HG03575 (cell line): ENCODE data around the gene PHOX2A.
"Not testable (repeated sequence)": the region's sequence is repeated elsewhere in the genome, so short reads cannot be mapped to it uniquely, and the experiment has no call there.

Experiments used
- ATAC-seq: cut with Tn5 transposase; IDR thresholded peaks from one replicate; pipeline ENCODE4 v1.9.1; 2021; ENCODE audit not compliant: unreplicated experiment, insufficient number of reproducible peaks, low FRiP score; ENCODE audit errors: extremely low read depth

The PHOX2A gene

DNA sequence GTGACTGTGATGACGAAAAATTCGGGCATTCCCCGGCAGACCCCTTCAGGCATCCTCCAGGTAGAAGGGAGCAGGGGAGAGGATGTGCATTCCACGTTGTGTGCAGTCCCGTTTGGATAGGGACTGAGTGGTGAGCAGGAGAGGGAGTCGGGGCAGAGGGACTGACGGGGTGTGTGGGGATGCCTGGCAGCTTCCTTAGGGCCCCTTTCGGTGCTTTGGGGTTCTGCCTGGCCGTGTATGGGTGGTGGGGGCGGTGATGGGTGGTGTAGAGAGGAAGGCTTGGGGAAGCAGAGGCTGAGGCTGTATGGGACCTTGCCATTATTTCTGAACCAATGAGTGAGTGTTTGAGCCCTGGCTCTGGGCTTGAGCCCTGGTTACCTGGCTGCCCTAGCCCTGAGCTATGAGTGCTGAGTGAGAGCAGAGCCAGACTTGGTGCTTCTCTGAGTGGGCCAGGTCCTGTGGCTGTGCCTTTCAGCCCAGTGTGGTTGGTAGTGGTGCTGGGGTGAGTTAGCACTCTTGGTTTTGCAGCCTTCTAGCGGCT lies 18.5 kb downstream of the PHOX2A start:
- ATAC-seq, result no peak

DNA sequence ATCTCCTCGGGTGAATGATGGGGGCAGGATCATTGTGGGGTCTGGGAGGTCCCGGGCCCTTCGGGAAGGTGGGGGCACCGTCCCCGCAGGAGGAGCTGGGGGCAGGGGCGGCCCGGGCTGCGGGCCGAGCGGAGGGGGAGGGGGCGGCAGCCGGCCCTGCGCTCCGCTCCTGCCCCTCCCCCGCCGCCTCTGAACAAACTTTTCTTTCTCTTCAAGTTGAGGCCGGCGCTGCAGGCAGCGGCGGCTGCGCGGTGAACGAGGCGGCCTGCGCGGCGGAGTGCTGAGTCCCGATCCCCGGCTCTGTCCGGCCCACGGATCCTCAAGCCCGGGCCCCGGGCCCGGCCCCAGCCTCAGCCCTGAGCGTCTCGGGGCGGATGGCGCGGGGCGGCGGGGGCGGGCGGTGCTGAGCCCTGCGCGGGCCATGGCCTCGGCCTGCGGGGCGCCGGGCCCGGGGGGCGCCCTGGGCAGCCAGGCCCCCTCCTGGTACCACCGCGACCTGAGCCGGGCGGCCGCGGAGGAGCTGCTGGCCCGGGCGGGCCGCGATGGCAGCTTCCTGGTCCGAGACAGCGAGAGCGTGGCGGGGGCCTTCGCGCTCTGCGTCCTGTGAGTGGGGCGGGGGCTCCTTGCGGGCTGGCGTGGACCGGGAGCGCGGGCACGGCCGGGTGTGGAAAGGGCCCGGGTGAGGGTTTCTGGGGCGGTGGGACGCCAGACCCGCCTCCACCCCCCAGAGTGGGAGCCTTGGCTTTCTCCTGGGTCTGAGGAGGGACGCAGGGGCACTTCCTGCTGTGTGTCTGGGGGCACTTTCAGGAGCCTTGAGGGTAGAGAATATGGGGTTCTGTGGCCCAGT lies 19.2 kb downstream of the PHOX2A start, which contains the start of gene INPPL1:
TSS of gene INPPL1 (plus strand) at position 204 of the 847 bp plus-strand sequence. CDS start at position 422, 218 bp downstream.
- ATAC-seq, result no peak

DNA sequence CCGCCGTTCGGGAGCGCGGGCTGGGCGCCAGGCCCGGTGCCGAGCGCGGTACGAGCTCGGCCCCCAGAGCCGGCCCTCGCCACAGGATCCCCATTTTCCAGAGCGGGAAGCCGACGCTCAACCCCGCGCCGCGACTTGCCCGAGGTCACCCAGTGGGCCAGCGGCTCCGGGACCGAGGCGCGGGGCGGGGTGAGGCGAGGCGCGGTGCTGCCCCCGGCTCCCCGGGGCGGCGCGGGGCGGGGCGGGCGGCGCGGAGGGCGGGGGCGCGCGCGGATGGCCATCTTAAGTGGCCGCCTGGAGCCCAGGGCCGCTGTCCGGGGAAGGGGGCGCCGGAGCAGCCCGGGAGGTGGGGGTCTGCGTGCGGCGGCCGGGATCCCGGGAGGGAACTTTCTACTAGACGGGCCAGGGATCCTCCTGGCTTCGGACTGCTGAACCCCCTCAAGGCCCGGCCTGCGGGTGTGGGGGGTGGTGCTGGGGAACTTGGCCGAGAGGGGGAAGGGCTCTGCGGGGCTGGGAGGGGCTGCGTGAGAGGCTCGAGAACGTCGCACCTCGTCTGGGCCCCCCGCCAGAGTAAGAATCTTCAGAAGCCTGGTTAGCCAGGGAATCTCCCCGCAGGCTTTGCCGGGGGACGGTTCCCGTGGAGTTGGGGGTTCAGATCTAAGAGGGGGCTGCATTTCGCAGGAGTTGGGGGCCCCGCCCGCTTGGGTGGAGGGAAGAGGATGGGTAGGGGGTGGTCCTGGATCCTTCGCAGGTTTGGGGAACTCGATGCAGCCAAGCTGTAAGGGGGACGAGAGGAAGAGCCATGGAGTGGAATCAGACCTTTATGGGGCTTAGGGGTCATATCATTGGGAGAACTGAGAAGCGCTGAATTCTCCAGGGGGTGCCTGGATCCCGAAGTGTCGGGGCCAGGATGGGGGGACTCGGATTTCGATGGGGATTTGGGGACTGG lies 20.1 kb downstream of the PHOX2A start:
- ATAC-seq, result peak; percentile 9

DNA sequence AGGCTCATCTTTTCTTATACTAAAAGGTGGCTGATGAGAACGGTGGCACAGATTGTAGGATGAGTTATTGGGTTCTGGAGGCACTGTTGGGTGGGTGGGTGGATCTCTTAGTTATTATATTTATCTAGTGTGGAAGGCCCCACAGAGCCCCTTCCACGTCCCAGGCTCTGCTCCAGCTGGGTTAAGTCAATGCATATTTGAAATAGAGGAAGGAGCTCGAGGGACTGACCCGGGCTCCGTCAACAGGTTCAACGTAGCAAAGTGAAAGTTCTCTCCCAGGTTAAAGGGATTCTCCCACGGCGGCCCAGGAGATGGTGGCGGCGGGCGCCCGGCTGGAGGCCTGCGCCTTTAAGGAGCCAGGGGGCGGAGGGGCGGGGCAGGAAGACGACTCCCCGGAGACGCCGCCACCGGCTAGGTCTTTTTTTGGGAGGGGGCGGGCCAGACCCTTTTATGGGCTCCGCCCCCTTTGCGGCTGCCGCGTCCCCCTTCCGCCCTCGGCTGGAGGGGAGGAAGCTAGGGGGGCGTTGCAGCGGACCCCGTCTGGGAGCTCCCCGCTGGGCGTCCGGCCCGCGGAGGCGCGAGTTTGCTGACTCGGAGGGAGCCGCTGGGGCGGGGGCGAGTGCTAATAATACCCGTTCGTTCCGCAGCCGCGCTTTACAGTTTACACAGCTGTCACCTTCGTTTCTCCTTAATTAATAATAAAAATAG lies 20.9 kb downstream of the PHOX2A start:
- ATAC-seq, result peak; percentile 38

DNA sequence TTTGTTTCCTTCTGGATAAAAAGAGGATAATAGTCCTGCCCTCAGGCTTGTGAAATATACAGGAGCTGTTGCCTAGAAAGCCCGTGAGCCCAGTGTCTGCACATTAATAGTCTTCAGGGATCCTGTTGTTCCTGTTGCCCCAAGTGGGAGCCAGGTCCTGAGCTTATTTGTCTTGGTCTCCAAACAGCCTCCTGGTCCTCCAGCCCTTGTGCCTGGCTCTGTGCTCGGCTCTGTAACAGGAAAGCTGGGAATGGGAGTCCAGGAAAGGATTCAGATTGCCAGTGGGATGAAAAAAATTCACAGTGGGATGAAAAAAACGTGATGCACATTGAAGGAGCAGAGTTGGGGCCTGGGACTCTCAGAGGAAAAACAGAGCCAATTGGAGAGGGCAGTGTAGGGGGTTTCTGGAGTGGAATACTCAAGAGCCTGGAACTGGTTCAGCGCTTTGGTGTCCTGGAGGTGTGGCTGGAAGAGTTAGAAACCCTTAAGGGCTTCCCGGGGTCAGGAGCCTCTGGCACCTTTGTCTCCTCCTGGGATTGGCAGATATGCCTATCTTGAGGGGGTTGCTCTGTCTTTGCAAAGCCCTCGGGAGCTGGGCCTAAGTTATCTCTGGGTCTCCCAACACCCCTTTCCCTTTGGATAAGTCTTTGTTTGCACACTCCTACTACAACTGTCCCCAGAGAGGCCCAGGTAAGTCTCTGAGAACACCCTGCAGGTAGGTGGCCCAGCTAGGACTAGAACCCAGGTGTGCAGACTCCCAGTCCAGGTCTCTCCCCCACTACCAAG lies 21.7 kb downstream of the PHOX2A start:
- no peak for ATAC-seq

DNA sequence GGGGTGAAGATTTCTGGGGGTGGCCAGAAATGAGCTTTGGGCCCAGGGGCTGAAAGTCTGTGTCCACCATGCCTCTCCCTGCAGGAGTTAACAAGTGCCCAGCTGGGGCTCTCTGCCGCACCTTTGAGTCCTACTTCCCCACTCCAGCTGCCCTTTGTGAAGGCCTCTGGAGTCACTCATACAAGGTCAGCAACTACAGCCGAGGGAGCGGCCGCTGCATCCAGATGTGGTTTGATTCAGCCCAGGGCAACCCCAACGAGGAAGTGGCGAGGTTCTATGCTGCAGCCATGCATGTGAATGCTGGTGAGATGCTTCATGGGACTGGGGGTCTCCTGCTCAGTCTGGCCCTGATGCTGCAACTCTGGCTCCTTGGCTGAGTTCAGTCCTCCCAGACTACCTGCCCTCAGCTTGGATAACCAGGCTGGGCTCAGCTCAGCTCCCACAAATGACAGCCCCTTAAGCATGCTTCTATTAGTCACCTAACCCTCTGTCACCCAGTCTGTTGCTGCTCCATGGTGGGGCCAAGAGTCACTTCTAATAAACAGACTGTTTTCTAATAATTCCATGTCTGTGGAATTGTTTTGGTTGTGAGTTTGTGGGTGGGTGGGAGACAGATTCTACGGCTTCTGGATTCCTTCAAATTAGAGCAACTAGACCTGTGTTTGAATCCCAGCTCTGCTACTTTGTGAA lies 22.4 kb downstream of the PHOX2A start:
- ATAC-seq, result no peak

DNA sequence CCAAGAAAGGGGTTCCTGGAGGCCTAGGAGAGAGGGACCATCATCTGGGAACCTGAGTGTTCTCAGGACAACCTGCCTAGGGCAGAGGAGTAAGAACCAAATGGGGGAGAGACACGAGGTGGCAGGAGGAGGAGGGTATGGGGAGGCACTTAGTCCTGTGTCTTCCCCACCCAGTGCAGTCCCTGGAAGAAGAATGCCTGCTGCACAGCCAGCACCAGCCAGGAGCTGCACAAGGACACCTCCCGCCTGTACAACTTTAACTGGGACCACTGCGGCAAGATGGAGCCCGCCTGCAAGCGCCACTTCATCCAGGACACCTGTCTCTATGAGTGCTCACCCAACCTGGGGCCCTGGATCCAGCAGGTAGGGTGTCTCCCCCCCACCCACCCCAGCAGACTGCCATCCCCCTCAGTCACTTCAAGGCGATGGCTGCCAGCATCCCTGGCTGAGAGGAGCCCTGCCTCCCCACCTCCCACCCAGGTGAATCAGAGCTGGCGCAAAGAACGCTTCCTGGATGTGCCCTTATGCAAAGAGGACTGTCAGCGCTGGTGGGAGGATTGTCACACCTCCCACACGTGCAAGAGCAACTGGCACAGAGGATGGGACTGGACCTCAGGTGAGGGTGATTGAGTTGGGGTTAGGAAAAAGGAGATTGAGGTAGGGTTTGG lies 23.1 kb downstream of the PHOX2A start:
- no peak for ATAC-seq

DNA sequence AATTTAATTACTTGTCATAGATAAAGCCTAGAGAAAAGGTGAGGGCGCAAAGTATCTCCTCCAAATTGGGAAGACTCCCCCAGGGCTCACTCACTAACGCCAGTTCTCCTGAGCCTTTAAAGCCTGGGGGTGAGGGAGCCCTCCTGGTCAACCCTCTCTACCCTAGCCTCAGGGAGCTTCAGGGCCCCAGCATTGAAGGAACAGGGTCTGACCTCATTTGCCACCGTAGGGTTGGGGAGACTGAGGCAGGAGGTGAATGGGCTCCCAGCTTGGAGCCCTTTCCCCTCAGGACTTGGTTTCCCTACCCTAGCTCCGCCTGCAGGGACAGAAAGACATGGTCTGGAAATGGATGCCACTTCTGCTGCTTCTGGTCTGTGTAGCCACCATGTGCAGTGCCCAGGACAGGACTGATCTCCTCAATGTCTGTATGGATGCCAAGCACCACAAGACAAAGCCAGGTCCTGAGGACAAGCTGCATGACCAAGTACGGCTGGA lies 25.7 kb downstream of the PHOX2A start:
- ATAC-seq, result no peak

DNA sequence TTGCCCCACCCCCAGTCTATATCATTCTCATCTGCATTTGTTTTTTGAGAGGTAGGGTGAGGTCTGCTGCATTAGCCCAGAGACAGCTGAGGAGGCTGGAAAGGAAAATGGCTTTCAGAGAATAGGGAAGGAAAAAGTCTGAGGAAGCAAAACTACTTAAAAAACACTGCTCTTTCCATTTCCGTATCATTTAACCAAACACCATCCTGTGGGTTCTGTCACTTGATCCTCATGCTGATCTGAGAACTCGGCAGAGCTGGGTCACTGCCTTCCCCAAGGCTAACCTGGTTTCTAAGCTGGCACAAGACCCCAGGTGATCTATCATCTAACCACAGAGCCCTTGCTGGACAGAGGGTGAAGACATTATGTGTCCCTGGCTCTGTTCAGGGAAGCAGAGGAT lies 26.1 kb downstream of the PHOX2A start:
- ATAC-seq, result no peak

DNA sequence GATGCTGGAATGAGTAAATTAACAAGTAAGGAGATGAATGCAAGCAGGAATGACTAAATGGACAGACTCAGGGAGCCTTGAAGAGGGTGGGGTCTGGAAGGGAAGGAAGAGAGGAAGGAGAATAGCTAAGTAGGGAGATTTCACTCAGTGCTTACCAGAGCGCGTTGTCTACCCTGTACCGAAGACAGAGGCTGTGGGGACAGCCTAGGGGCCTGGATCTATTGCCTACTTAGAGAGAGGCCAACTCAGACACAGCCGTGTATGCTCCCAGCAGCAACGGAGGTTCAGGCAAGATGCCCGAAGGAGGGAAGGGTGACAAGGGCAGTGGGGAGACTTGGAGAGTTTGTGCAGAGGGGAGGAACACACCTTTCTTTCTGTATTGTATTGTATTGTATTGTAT lies 27.3 kb downstream of the PHOX2A start, which contains the start of gene FOLR2:
TSS of gene FOLR2 (plus strand) at position 157 of the 400 bp plus-strand sequence. CDS start 1,791 bp downstream, outside the sequence.
- no peak for ATAC-seq

DNA sequence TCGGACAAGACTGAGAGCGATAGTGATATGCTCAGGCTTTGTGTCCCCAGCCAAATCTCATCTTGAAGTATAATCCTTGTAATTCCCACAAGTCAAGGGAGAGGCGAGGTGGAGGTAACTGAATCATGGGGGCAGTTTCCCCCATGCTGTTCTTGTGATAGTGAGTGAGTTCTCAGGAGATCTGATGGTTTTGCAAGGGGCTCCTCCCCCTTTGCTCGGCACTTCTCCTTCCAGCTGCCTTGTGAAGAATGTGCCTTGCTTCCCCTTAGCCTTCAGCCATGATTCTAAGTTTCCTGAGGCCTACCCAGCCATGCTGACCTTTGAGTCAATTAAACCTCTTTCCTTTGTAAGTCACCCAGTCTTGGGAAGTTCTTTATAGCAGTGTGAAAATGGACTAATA lies 34.9 kb downstream of the PHOX2A start:
- ATAC-seq, result no peak

DNA sequence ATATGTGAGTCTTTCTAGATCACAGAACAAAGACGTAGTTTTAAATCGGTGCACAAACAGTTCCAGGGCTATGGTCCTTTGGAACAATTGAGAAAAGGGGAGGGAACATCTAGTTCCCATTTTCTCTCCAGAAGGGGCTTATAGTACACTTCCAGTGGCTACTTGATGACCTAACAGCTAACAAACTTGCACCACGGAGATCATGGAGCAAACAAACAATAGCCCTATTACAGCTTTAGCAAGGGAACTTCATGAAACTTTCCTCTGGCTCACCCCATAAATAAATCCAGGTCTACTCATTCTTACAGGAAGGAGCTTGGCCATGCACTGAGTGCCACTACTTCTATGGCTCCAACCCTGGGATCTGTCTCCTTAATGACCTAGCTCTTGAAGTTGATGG lies 35.7 kb downstream of the PHOX2A start:
- ATAC-seq, result no peak

DNA sequence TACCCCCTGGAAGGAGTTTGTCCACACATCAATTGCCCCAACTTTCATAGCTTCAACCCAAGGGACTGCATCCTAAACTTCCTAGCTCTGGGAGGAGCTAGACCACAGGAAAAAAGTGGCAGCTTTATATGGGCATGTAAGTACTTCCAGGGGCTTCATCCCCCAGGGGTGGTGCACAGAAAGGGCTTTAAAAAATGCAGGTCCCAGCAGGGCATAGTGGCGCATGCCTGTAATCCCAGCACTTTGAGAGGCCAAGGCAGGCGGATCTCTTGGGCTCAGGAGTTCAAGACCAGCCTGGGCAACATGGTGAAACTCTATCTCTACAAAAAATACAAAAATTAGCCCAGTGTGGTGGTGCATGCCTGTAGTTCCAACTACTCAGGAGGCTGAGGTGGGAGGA lies 37.2 kb downstream of the PHOX2A start:
- not testable (repeated sequence) for ATAC-seq

DNA sequence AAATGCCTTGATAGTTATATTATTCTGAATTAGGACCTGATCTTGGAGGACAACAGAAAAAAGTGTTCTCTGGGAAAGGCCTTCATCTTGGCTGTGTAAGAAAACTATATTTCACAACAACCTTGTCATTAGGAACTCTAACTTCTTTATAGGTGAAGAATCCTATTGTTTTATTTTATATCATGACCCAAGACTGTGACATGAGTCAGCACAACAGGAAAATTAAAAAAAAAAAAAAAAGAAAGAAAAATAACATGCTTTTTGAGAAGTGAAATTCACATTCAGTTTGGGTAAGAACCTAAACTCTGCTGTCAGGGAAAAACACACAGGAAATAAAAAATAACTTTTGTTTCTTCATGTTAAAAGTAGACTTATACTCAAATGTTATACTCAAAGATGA lies 39.1 kb downstream of the PHOX2A start:
- ATAC-seq, result no peak

DNA sequence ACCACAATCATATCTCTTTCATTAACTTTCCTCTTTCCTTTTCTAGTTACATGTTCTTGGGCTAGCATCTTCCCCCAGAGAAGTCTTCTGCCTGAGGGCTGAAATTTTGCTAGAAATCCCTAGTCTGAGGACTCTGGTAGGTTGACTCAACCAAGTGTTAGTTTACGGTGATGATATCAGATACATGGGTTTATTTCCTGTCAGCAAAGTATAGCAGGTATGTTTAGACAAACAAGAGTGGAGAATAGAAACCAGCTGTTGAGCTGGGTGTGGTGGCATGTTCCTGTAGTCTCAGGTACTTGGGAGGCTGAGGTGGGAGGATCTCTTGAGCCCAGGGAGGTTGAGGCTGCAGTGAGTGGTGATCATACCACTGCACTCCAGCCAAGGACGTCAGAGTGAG lies 40.8 kb downstream of the PHOX2A start:
- no peak for ATAC-seq

DNA sequence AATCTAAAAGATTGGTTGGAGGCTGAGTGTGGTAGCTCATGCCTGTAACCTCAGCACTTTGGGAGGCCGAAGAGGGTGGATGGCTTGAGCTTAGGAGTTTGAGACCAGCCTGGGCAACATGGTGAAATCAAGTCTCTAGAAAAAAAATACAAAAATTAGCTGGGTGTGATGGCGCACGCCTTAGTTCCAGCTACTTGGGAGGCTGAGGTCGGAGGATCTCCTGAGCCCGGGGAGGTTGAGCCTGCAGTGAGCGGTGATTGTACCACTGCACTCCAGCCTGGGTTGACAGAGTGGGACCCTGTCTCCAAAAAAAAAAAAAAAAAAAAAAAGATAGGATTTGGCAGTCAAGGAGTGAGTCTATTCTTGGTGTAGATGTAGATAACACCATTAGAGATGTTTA lies 41.4 kb downstream of the PHOX2A start:
- no peak for ATAC-seq

DNA sequence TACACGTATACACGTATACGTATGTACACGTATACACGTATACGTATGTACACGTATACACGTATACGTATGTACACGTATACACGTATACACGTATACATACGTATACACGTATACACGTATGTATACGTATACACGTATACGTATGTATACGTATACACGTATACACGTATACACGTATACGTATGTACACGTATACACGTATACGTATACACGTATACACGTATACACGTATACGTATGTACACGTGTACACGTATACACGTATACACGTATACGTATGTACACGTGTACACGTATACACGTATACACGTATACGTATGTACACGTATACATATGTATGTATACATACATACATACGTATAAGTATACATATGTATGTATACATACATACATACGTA lies 42.5 kb downstream of the PHOX2A start:
- ATAC-seq, result not testable (repeated sequence)
